PC-9 (cell line): Measurements from ENCODE around the gene STARD4. TPM values are rescaled to one million over a fixed set of nuclear protein-coding genes. Genes with fewer than 3 reads are reported as not detected.

Experiments used
- BruUV-seq: library from RNA; stranded (reverse); fragments of 400-500 nt; replicated peaks from 2 replicates; lab custom pipeline; 2021; lab: Mats Ljungman, UMichigan
- CTCF ChIA-PET: fragments of 300-600 bp; sonication (Branson Sonifier 250); formaldehyde crosslinking; loops from one replicate; lab custom pipeline; 2022; ENCODE audit warnings: antibody characterized with exemption; lab: Charles Lee
- POLR2A ChIA-PET: fragments of 300-600 bp; sonication (Branson Sonifier 250); formaldehyde crosslinking; loops from one replicate; lab custom pipeline; 2022; ENCODE audit warnings: antibody characterized with exemption; ENCODE audit not compliant: unreplicated experiment; lab: Charles Lee
- DNase-seq, 2 experiments: peaks; one replicate each; pipeline versions ENCODE4 v3.0.0 to v3.0.0-alpha.2; 2015 to 2022; ENCODE audit warnings: mixed read lengths in 1 of 2
- H2AFZ ChIP-seq: fragments of 200-600 bp; sonication (generic); 2 replicates; pipeline ENCODE4 v1.8.1; 2017; ENCODE audit warnings: antibody characterized with exemption
- H3F3A ChIP-seq: fragments of 200-600 bp; sonication (generic); 2 replicates; pipeline ENCODE4 v1.8.1; 2017; ENCODE audit warnings: antibody characterized with exemption, mild to moderate bottlenecking, low read depth; ENCODE audit not compliant: insufficient read depth
- H3K27ac ChIP-seq: fragments of 200-600 bp; sonication (generic); 2 replicates; pipeline ENCODE4 v1.6.1; 2016; ENCODE audit warnings: mixed run types
- H3K27me3 ChIP-seq: fragments of 200-600 bp; sonication (generic); 2 replicates; pipeline ENCODE4 v1.6.1; 2016; ENCODE audit warnings: low read depth, mixed run types; ENCODE audit not compliant: insufficient read depth
- H3K36me3 ChIP-seq: fragments of 200-600 bp; sonication (generic); 2 replicates; pipeline ENCODE4 v1.6.1; 2016; ENCODE audit warnings: low read depth, mixed run types
- H3K4me1 ChIP-seq: fragments of 200-600 bp; sonication (generic); replicated peaks from 2 replicates; pipeline ENCODE4 v1.6.1; 2016; ENCODE audit warnings: mixed run types; ENCODE audit not compliant: insufficient read depth
- H3K4me2 ChIP-seq: fragments of 200-600 bp; sonication (generic); 2 replicates; pipeline ENCODE4 v1.6.1; 2017; ENCODE audit warnings: mixed run types
- H3K4me3 ChIP-seq: fragments of 200-600 bp; sonication (generic); 2 replicates; pipeline ENCODE4 v1.6.1; 2016; ENCODE audit warnings: mixed run types
- H3K79me2 ChIP-seq: fragments of 200-600 bp; sonication (generic); 2 replicates; pipeline ENCODE4 v1.6.1; 2017; ENCODE audit warnings: low read depth, mixed run types
- H3K9me2 ChIP-seq: fragments of 200-600 bp; sonication (generic); 2 replicates; pipeline ENCODE4 v1.8.1; 2017; ENCODE audit warnings: mild to moderate bottlenecking; ENCODE audit not compliant: insufficient read depth
- H3K9me3 ChIP-seq: fragments of 200-600 bp; sonication (generic); 2 replicates; pipeline ENCODE4 v1.8.1; 2016; ENCODE audit warnings: low read depth; ENCODE audit not compliant: insufficient read depth
- H4K20me1 ChIP-seq: fragments of 200-600 bp; sonication (generic); 2 replicates; pipeline ENCODE4 v1.8.1; 2017; ENCODE audit not compliant: insufficient read depth
- EZH2 ChIP-seq: fragments of 200-600 bp; sonication (generic); IDR thresholded peaks from 2 replicates; pipeline ENCODE4 v1.8.0; 2017; ENCODE audit warnings: antibody characterized with exemption, low read depth
- intact Hi-C: fragments of 100-400 bp; cut with micrococcal nuclease; formaldehyde crosslinking; loops from one replicate; pipeline ENCODE4 v1.10.0; 2022; ENCODE audit not compliant: unreplicated experiment
- total RNA-seq: library from RNA; stranded (reverse); gene quantifications from 2 replicates; pipeline ENCODE4 v1.2.3, GENCODE V29; 2021
- TF ChIP-seq, protein P1 (sequence below): fragments of 200-600 bp; sonication (generic); conservative IDR thresholded peaks from 2 replicates; pipeline ENCODE4 v1.6.1; 2017; ENCODE audit warnings: mixed run types, antibody characterized with exemption, mild to moderate bottlenecking, moderate library complexity

STARD4 gene
- total RNA-seq, 1 experiment from 2014 or later, result 6.4 TPM

DNA sequence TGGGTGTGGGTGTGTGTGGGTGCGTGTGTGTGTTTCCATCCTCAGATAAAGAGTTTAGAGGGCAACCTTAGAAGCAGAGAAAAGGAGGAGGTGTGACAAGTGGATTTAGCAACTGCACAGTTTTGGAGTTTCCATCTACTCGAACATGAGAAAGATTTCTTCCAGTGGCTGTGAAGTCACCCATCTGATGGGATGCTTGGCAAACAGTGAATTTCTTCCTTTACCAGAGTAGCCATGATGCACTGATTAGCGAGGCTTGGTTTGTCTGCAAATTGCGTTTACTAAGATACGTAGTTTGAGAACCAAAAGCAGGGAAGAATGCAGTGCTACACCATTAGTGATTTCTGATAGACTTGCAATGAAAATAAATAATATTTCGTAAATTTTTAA is 791 bp upstream of the STARD4 start:
- TSS peak; percentile 98 for BruUV-seq
- ChIA-PET CTCF (no interaction called here), POLR2A (no interaction called here)

DNA sequence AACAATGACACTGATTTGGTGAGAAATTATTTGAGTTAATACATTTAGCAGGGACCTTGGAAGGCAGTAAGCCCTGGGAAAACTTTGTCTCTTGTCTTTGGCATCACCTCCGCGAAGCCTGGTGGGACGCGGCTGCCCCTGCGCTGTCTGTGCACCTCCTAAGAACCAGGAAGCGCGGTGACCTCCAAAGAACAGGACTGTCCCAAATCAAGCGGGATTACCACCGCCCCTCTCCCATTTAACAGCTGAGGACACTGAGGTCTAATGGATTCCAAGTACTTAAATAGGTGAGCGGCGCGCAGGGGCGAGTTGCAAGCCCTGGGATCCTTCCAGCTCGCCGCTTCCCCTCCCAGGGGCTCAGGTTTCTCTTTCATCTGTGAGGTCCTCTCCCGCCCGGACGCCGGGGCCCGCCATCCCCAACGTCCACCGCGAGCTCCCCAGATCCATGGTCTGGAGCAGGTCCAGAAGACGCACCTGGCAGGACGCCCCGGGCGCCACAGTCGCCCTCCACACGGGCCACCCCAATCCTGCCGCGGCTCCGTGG is 432 bp downstream of the STARD4 start:
- POLR2A ChIA-PET, result no interaction called here
- no peaks in the 10 kb centered on the region for H3K4me1 ChIP-seq
- no peaks in the 10 kb centered on the region for H3F3A ChIP-seq
- H3K9me2 ChIP-seq, result no peaks in the 10 kb centered on the region
- no peaks in the 10 kb centered on the region for H3K79me2 ChIP-seq
- H4K20me1 ChIP-seq, result no peaks in the 10 kb centered on the region
- H3K4me2 ChIP-seq, result no peak overlapping the region
- peaks cover 5% of the 10 kb centered on the region; the same call in 1 of the 2 replicates for H3K27me3 ChIP-seq
- no peak for DNase-seq
- TF ChIP-seq EZH2, result no peak
- TF ChIP-seq, protein P1, sequence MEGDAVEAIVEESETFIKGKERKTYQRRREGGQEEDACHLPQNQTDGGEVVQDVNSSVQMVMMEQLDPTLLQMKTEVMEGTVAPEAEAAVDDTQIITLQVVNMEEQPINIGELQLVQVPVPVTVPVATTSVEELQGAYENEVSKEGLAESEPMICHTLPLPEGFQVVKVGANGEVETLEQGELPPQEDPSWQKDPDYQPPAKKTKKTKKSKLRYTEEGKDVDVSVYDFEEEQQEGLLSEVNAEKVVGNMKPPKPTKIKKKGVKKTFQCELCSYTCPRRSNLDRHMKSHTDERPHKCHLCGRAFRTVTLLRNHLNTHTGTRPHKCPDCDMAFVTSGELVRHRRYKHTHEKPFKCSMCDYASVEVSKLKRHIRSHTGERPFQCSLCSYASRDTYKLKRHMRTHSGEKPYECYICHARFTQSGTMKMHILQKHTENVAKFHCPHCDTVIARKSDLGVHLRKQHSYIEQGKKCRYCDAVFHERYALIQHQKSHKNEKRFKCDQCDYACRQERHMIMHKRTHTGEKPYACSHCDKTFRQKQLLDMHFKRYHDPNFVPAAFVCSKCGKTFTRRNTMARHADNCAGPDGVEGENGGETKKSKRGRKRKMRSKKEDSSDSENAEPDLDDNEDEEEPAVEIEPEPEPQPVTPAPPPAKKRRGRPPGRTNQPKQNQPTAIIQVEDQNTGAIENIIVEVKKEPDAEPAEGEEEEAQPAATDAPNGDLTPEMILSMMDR, result no peak
- H3K4me3 ChIP-seq, result no peak overlapping the region
- no peaks in the 10 kb centered on the region for H3K36me3 ChIP-seq
- intact Hi-C loops, result no loop called here
- H3K9me3 ChIP-seq, result no peaks in the 10 kb centered on the region
- no peak overlapping the region for H3K27ac ChIP-seq
- no TSS peak for BruUV-seq
- CTCF ChIA-PET, result no interaction called here
- H2AFZ ChIP-seq, result no peak overlapping the region

More for the DNA sequence above, 791 bp upstream of the STARD4 start:
- H3K27ac ChIP-seq, result no peak overlapping the region
- no peaks in the 10 kb centered on the region for H3K9me2 ChIP-seq
- no peak overlapping the region for H3K4me2 ChIP-seq
- intact Hi-C loops, result no loop called here
- H3K79me2 ChIP-seq, result no peaks in the 10 kb centered on the region
- no peak overlapping the region for H2AFZ ChIP-seq
- no peak overlapping the region for H3K4me3 ChIP-seq
- no peak for DNase-seq
- no peaks in the 10 kb centered on the region for H3K36me3 ChIP-seq
- TF ChIP-seq EZH2, result no peak
- TF ChIP-seq, protein P1, result no peak
- peaks cover 5% of the 10 kb centered on the region; the same call in 1 of the 2 replicates for H3K27me3 ChIP-seq
- H3K4me1 ChIP-seq, result no peaks in the 10 kb centered on the region
- no peaks in the 10 kb centered on the region for H3K9me3 ChIP-seq
- no peaks in the 10 kb centered on the region for H4K20me1 ChIP-seq
- no peaks in the 10 kb centered on the region for H3F3A ChIP-seq

DNA sequence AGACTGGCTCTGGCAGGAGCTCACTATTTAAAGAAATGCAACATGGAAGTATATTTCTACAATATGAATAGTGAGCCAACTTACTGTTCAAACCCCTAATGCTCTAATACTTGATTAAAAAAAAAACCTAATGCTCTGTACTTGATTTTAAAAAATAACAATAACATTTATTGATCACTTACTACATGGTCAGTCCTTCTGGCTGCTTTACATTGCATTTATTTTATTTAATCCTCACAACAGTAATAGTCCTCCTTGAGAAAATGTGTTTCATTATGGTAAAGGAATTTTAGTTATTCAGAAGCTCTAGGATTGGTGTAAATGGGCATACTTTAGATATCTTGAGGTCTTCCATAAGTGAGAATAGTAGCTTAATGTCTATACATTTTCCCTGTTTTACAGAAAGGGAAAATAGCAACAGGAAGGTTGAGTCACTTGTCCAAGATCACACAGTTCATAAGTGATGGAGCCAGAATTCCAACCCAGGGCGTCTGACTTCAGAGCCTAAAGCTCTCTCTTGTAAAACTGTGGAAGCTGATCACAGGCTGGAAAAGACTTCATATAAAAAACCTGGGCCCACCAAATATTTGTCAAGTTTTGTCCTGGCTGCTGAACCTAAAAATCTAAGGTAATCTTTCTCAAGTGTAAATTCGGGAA is 1.0 kb downstream of the STARD4 start:
- Histone ChIP-seq H2AFZ (no peak overlapping the region), H3K9me2 (no peaks in the 10 kb centered on the region), H3K9me3 (no peaks in the 10 kb centered on the region), H3K79me2 (no peaks in the 10 kb centered on the region), H3K36me3 (no peaks in the 10 kb centered on the region), H3K27me3 (peaks cover 5% of the 10 kb centered on the region; the same call in 1 of the 2 replicates), H3K4me3 (no peak overlapping the region), H3K4me1 (no peaks in the 10 kb centered on the region), H3K4me2 (no peak overlapping the region), H3K27ac (no peak overlapping the region), H4K20me1 (no peaks in the 10 kb centered on the region), H3F3A (no peaks in the 10 kb centered on the region)
- ChIA-PET CTCF (no interaction called here), POLR2A (no interaction called here)
- TF ChIP-seq, protein P1, result no peak
- TF ChIP-seq EZH2, result no peak
- no peak for DNase-seq
- TSS peak; percentile 64 for BruUV-seq
- intact Hi-C loops, result no loop called here
